GM18520 (cell line): Measurements from ENCODE around the gene A2M.

ENCODE experiments used
- ATAC-seq: cut with Tn5 transposase; IDR thresholded peaks from one replicate; pipeline ENCODE4 v1.9.1; 2021; ENCODE audit not compliant: unreplicated experiment

A2M gene

DNA sequence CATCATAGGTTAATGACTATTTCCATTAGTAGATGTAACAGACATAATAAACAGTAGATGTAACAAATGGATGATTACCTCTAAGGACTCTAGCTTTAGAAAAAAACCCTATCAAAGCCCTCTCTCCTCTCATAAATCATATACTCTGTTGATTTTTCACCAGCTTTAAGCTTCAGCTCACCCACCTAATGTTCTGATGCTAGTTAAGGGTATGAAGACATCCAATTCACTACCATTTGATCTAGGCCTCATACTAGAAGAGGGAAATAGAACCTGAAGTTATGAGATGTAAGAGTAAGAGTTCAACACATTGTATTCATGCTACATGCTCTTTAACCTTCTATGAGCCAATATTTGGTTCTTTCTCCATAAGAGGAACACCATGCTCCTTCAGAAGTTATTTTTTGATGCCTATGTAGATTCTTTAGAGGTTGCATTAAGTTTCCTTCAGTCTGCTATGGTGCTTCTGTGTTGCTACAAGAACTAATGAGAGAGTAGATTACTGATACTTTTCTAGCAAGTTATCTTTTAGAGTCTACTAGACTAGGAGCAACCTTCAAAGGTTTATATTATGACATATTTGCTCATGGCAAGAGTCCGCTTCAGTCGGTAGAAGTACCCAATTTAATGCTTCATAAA lies 16.0 kb downstream of the A2M start:
- no peak for ATAC-seq

DNA sequence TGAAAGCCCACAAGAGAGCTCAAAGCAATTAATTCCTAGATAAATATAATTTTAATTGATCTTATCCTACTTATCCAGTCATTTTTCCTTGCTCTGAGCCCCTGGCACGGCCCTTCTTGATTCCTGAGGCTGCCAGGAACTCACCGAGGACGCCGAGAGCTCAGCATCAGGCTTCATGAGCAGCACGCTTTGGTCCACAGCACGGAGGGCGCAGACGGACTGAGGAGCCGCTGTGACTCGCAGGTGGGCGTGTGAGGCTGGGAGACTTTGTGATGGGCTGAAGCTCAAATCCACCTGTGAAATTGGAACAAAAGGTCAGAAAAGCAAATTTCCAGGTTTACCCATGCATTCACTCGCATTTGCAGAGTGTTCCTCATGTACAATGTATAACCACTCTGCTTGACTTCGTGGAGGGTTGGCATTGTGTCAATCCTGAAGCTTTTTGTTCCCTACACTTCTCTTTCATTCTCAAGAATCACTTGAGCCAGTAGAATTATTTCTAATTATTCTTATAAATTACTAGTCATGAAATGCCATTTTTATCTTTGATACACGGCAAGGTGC lies 17.2 kb downstream of the A2M start:
- ATAC-seq = no peak

DNA sequence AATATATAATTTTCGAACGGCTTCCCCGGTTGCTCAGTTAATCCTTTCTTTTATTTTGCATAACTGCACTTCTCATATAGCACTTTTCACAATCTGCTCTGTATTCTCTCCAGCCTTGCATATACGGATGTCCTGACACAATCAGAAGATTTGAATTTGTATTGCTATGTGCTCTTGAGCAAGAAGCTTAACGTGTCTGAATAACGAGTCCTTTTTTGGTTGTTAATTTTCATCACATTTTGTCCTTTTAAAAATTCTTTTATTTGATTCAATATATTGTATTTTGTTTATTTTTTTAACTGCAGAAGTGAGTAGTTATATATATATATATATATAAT lies 17.6 kb downstream of the A2M start:
- no peak for ATAC-seq

DNA sequence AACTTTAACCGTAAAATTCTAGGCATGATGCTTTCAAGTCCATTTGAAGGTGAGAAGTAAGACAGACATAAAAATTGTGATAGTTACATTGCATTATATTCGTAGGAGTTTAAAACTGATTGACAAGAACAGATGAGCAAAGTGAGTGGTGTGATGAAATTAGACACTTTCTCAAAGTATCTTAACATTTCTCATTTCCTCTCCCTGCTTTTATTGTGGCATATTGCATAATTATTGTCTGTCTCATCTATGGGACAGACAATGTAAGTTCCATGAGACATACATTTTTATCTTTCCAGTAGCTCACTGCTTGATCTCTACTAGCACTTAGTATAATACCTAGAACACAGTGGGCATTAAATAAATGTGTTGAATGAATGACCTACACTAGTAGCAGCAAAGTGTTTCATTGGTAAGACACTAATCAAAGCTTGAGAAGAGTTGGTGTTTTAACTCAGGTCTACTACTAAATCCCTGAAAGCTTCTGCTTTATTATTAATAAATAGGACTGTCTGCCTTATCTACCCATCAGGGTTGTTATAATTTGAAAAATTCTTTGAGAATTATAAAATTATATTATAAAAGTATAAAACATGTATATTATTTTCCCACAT lies 19.0 kb downstream of the A2M start:
- no peak for ATAC-seq

DNA sequence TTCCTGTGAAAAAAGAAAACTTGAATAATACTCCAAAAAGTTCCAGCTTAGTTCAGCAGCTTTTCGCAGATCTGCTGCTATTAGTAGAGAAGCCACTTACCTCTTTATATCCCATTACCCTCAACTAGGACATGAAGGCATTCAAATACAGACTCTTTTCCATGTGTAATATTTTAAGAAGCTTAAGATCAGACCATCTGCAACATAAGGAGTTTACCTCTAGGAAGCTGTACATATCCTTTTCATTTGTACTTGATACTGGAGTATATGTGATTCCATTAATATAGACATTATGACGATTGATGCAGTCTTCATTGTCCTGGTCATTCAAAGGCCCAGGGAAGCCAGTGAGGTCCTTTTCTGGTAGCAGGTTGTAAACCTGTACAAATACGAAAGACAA lies 20.4 kb downstream of the A2M start:
- no peak for ATAC-seq

DNA sequence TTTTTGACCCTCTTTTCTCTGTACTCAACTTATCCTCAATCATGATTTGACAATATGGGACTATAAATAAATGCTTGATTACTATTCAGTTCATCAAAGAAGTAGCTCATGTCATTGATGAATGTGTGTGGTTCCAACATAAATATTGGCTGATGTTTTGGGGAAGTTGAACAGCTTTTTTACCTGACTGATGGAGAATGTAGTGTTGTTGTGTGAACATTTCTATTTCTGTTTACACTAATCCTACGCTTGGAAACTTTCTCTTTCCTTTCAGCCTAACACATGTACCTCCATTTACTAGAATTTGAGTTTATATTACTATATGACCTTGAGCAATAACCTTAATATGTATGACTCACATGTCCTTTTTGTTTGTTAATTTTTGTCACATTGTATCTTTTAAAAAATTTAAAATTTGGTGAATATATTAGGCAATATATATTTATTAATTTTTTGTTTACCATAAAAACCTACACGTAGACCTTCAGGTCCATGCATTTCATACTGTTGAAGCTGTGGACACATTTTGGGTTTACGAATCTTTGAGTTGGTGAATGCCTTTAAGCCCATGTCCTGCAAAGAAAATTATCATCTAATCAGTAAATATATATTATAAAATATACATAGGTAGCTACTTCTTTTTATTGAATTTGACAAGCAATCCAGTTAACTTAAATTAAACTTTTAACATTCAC lies 21.1 kb downstream of the A2M start:
- no peak for ATAC-seq

DNA sequence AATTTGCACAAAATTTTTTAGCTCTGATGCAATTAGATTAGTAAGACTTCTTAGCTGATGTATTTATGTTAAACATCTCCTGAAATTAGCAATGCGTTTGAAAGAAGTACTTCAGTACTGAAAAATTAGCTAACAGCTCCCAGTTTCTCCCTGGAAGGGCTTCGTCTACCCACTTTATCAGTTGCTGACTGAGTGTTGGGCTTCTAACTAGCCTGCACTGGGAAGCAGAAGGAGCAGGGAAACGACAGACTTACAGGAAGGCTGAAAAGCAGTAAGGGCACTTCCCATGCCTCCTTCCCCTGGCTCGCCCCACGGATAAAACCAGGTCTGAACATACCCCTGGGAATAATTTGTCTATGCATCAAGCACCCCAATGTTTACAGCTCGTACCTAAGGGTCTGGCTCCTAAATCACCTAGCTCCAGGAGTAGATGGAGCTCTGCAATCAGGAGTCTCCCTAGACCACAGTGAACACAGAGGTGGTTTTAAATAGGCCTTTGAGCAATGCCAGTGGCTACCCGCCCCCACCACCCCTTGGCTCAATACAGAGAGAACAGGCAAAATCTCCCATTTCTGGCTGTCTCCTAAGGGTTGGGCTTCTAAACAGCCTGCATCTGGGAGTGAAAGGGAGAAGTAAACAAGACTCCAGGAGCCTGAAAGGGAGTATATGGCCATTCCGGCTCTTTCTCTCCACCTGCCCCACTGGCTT lies 23.7 kb downstream of the A2M start:
- ATAC-seq = no peak

DNA sequence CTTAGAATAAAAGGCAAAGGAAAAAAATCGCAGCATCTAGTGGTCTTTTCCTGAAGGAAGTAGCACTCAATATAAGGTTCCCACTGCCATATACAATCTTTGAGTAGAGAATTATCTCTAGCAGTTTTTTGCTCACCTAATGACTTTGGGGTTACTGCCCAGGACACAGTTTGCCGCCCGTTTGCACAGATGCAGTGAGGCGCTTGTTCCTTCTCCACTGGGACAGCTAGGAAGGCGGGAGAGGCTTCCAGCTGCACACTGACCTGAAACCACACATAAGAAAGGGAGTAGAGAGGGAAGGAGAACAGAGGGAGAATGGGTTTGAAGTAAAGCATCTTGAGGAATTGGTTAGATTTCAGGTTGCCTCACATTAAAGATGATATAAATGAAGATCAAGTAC lies 25.5 kb downstream of the A2M start:
- ATAC-seq = no peak

DNA sequence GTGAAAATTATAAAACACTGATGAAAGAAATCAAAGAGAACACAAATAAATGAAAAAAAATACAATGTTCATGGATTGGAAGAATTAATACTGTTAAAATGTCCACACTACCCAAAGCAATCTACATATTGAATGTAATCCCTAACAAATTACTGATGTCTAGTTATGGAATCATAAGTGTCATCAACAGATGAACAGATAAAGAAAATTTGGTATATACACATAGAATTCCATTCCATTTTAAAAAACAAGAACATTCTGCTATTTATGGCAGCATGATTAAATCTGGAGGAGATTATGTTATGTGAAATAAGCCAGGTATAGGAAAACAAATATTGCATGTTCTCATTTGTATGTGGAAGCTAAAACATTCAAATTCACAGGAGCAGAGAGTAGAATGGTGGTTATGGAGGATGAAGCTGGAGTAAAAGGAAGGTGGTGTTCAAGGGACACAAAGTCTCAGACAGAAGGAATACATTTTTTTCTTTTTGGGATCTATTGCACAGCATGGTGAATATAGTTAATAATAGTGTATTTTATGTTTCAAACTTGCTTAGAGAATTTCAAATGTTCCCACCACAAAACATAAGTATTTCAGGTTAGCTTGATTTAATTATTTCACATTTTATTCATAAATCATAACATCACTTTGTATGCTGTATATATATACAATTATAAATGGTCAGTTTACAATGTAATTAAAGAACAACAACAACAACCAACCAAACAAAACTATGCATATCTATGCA lies 28.5 kb downstream of the A2M start:
- no peak for ATAC-seq

DNA sequence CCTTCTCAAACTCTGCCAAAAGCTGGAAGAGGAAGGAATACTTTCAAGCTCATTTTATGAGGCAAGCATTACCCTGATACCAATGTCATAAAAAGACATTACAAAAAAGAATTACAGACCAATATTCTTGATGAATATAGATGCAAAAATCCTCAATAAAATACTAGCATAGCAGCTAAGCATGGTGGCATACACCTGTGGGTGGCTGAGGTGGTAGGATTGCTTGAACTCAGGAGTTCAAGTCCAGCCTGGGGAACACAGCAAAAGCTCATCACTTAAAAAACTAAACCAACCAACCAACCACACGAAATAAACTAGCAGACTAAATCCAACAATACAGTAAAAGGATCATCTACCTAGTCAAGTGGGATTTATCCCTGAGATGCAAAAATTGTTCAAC lies 29.6 kb downstream of the A2M start:
- ATAC-seq = no peak

DNA sequence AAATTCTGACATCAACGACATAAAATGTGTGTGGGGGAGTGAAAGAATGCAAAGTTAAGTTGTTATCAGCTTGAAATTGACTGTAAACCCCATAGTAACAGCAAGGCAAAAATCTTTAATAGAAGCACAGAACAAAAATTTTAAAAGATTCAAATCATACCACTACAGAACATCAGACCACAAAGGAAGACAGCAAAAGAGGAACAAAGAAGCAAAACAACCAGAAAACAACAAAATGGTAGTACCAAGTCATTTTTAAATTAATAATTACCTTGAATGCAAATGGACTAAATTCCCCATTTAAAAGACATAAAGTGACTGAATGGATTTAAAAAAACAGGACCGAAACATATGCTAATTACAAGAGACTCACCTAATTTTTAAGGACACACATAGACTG lies 31.3 kb downstream of the A2M start:
- ATAC-seq = no peak

DNA sequence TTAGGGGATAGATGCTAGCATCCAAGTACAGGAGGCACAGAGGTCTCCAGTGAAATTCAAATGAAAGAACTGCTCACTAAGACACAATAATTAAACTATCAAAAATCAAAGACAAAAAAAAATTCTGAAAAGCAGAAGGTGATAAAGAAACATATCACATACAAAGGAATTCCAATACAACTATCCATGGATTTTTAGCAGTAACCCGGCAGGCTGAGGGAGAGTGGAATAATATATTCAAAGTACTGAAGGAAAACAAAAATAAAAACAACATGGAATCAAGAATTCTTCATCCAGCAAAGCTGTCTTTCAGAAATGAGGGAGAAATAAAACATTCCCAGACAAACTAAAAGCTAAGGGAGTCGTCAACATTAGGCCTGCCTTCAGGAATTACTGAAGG lies 31.9 kb downstream of the A2M start:
- ATAC-seq = no peak

DNA sequence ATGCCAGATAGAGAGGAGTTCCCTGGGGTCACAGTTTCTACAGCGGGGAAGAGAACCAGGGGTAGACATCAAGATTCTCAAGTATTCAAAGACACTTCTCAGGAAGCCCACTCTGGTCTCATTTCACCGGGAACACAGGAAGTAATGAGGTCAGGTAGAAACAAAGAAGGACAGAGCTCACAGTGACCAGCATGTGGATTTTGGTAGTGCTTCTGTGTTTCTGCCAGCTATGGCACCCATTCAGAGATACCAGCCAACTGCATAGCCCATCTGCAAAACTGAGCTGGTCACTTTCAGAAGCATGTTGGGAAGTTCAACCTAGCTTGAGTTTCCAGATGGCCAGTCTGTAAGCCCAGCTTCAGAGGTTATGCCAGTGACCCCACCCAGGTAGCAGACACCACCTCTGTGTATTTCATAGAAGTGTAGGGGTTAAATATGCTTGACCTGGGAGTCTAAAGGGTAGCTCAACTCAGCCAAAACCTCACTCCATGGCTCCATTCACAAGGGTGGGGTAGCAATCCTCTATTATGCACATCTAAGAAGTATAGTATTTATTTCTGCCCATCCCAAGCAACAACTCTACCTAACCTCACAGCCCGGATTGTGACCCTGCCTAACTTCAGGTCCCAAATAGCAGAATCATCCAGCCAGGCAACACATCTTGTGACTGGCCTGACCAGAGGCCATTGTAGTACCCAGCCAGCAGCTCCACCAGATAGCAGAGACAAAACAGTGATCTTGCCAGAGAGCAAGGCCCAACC lies 33.9 kb downstream of the A2M start:
- no peak for ATAC-seq

DNA sequence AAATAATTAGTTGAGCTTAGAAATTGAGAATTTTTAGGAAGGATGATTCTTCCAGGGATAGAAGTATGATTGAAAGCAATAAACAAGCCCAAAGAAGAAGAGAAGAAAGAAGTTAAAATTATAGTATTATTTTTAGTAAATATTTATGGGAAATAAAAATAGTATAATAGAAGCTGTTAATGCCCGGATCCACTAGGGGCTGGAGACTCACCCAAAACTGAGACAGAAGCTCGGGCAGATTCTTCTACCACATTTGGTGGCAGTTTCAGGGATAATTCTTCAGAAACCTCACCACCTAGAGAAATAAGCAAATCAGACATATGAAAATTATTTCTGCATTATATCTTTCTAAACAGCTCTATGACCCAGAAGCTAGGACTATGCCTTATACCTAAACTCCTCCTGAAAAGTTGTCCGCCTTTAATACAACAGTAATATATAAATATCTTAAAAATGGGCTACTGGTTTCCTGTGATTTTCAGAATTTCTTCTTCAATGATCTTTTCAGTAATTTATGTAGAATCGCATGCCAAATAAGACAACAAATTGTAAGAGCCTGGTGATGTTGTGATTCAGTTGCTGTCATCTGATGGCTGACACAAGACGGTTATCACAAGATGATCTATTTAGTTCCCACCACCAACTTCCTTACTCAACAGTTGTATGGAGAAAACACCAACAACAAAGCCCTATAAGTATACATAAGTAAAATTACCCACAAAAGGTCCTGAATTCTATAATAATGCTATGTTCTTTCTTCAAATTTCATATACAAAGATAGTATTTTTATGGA lies 35.6 kb downstream of the A2M start:
- no peak for ATAC-seq

DNA sequence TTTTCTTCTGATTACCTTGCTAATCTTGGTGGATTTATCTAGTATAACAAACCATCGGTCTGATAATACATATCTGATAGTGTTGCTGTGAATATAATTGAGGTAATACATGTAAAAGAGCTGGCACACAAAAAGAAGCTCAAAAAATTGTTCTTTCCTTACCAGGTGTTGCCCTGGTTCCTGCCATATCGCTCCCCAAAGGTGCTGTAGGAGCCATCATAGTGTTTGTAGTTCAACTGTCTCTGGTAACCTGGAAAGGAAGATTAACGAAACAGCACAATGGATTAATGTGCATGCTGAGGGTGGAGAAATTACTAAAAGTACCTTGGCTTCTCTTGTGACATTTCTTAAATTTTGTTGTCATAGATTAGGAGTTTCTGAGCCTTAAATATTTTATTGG lies 36.6 kb downstream of the A2M start:
- no peak for ATAC-seq

DNA sequence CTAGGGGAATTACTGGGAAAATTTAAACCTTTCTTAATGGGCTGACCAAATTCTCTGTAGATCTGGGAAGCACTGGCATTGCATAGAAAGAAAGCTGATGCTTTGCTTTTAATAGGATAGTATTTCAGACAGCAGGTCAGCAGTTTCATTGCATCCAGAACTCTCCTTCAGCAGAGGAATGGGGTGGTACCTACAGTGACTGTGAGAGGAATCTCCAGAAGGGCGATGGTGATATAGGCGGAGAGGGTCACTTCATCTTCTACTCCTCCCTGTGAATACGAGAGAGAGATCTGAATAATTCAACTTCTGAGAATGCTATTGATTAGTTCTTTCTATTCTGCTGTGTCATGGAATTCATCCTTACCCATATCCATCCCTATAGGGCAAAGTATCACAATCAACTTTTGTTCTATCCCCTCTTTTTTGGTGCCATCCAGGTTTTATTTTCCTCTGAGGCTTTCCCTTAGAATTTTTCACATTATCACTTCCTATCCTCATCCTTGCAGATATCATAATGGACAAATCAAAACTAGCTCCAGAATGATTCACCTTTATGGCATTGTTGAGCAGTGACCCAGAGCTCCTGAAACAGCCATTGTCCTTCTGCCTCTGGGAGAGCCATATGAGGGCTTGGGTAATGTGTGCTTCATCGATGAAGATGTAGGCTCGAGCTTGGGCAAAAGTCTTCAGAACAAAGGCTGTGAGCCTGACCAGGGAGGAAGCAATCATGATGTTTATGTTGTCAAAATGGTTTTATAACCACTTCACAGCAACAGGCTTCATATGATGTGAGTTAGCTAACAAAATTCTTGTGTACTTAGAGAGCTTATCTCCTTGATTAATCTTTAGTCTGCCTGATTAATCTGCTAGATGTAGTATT lies 38.3 kb downstream of the A2M start:
- ATAC-seq = no peak

DNA sequence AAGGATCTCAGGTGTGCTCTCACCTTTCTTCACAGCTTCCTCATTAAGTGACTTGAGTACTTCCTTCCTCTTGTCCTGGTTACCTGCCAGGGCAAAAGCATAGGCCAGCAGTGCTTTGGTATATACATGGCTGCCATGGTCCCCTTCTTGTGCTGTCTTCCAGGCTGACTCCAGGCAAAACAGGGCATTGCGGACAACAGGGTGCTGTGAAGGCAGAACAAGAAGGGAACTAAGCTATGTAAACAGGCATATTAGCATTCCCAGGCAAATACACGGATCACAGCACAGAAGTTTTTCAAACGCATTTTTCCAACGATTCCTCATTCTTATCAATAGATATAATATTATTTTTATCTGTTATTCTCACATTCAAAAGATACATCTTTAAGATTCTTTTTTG lies 39.0 kb downstream of the A2M start:
- no peak for ATAC-seq

DNA sequence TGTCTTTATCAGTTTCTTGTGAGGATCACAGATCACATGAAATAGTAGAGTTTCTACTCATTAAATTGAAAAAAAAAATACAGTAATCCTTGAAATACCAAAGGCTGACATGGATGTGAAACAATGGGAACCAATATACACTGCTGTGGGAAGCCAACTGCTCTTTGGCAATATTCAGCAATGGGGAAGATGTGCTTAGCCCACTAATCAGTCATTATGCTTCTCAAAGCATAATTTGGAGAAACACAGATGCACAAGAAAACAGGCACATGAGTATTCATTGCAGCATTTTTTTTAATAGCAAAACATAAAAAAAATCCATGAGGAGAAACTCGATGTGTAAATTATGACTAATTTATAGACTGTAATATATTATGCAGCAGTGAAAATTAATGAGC lies 40.6 kb downstream of the A2M start:
- ATAC-seq = no peak
